ENCODE data around the gene ATRNL1. TPM values are rescaled to one million over a fixed set of nuclear protein-coding genes. Genes with fewer than 3 reads are reported as not detected.

Gene ATRNL1
- polyA plus RNA-seq, 1 of the 3 experiments (the other 2 are of a cell fraction): 0.67 TPM

DNA sequence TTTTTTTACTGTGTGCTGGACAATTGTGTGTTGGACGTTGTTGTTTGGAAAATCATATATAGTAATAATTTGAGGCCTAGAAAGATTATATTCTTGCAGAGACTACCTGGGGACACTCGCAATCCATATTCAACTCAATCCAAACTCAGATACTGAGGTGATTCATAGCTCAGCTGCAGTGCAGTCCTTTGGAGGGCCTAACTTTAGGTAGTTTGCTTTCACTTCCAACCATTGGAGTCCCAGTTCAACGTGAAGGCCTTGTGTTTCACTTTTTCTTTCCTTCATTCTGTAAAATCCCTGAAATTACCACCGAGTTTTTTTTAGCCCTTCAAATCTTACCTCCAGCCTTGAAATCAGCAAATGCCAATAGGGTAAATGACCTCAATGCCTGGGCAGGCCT lies 32.3 kb downstream of the ATRNL1 start:
- H3F3A ChIP-seq (replicated peaks; ENCODE audit: insufficient read depth): peaks cover 5% of the 10 kb centered on the region
- no peaks in the 10 kb centered on the region for H3K79me2 ChIP-seq (ENCODE audit: insufficient read depth)
- ChIA-PET CTCF (interaction anchor here (13.9 kb wide), 1 partner anchor 248 kb away, joined by 235 read pairs; no protein-coding TSS in a partner anchor), POLR2A (no interaction called here)
- TF ChIP-seq POLR2AphosphoS5 (IDR thresholded peaks at IDR 0.05; ENCODE audit: low read depth, low read length): no peak
- TF ChIP-seq RFX5 (IDR thresholded peaks at IDR 0.05; ENCODE audit: low read length): no peak
- no peak for TF ChIP-seq FOXM1 (IDR thresholded peaks at IDR 0.05; ENCODE audit: low read depth)
- TF ChIP-seq GABPA (IDR thresholded peaks at IDR 0.05; ENCODE audit: low read depth): no peak
- TF ChIP-seq SMC3 (IDR thresholded peaks at IDR 0.05; ENCODE audit: low read depth, low read length): no peak
- TF ChIP-seq EP300 (IDR thresholded peaks at IDR 0.05; ENCODE audit: borderline replicate concordance in 1 of 2, low read depth in 1 of 2, low read length in 1 of 2): no peak
- TF ChIP-seq, protein P1, sequence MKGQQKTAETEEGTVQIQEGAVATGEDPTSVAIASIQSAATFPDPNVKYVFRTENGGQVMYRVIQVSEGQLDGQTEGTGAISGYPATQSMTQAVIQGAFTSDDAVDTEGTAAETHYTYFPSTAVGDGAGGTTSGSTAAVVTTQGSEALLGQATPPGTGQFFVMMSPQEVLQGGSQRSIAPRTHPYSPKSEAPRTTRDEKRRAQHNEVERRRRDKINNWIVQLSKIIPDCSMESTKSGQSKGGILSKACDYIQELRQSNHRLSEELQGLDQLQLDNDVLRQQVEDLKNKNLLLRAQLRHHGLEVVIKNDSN (IDR thresholded peaks at IDR 0.05; ENCODE audit: borderline replicate concordance, low read depth): no peak
- TF ChIP-seq RXRA (IDR thresholded peaks at IDR 0.05; ENCODE audit: borderline replicate concordance, low read depth): no peak
- TF ChIP-seq YY1 (IDR thresholded peaks at IDR 0.05; ENCODE audit: low read depth): no peak
- no peak for TF ChIP-seq ELF1 (IDR thresholded peaks at IDR 0.05)
- no peak overlapping the region for H3K4me3 ChIP-seq (ENCODE audit: low read depth in 2 of 2, low read length in 1 of 2)
- no peaks in the 10 kb centered on the region for H3K27me3 ChIP-seq (ENCODE audit: insufficient read depth)
- no peak for DNase-seq
- no peak overlapping the region for H3K9ac ChIP-seq
- no peak overlapping the region for H3K4me2 ChIP-seq
- no peaks in the 10 kb centered on the region for H3K9me2 ChIP-seq
- no peak overlapping the region for H2AFZ ChIP-seq (ENCODE audit: low read depth)
- no peaks in the 10 kb centered on the region for H4K20me1 ChIP-seq (ENCODE audit: insufficient read depth)
- no peaks in the 10 kb centered on the region for H3K4me1 ChIP-seq (ENCODE audit: control insufficient read depth in 1 of 2, insufficient read depth in 2 of 2, low read depth in 1 of 2, low read length in 1 of 2)
- H3K36me3 ChIP-seq (replicated peaks in 1 of 2; ENCODE audit: control insufficient read depth in 1 of 2, insufficient read depth in 2 of 2, low read length in 1 of 2): no peaks in the 10 kb centered on the region
- H3K27ac ChIP-seq (ENCODE audit: low read depth in 2 of 2, low read length in 1 of 2): no peak overlapping the region
- WGBS (ENCODE audit: low lambda C conversion rate): 90% methylated on average over 4 of the region's 4 CpGs
- no peaks in the 10 kb centered on the region for H3K9me3 ChIP-seq

GRCh38 chr10:115129752-115130151 lies 36.6 kb downstream of the ATRNL1 start:
- Histone ChIP-seq H3F3A (replicated peaks; ENCODE audit: insufficient read depth) (peaks cover 5% of the 10 kb centered on the region), H3K4me1 (ENCODE audit: control insufficient read depth in 1 of 2, insufficient read depth in 2 of 2, low read depth in 1 of 2, low read length in 1 of 2) (no peaks in the 10 kb centered on the region), H3K9me2 (no peaks in the 10 kb centered on the region), H4K20me1 (ENCODE audit: insufficient read depth) (no peaks in the 10 kb centered on the region), H3K9ac (no peak overlapping the region), H3K79me2 (ENCODE audit: insufficient read depth) (no peaks in the 10 kb centered on the region), H3K4me2 (no peak overlapping the region), H3K4me3 (ENCODE audit: low read depth in 2 of 2, low read length in 1 of 2) (no peak overlapping the region), H3K27ac (ENCODE audit: low read depth in 2 of 2, low read length in 1 of 2) (no peak overlapping the region), H3K9me3 (no peaks in the 10 kb centered on the region), H2AFZ (ENCODE audit: low read depth) (no peak overlapping the region), H3K27me3 (ENCODE audit: insufficient read depth) (no peaks in the 10 kb centered on the region), H3K36me3 (replicated peaks in 1 of 2; ENCODE audit: control insufficient read depth in 1 of 2, insufficient read depth in 2 of 2, low read length in 1 of 2) (no peaks in the 10 kb centered on the region)
- ChIA-PET CTCF (interaction anchor here (0.7 to 13.9 kb wide), 27 partner anchors 10 to 825 kb away, joined by 3 to 235 read pairs (median 4); partner anchors contain the start of genes FHIP2A and TRUB1), POLR2A (interaction anchor here (1.0 kb wide), 1 partner anchor 192 kb away, joined by 3 read pairs; the partner anchor contains the start of gene TRUB1)
- DNase-seq: peak; percentile 13
- TF ChIP-seq SMC3 (IDR thresholded peaks at IDR 0.05; ENCODE audit: low read depth, low read length): peak; percentile 40; the same call in 1 of the 2 replicates
- TF ChIP-seq RAD21 (IDR thresholded peaks at IDR 0.05; ENCODE audit: low read length): peak; percentile 71
- no peak for TF ChIP-seq POLR2AphosphoS5 (IDR thresholded peaks at IDR 0.05; ENCODE audit: low read depth, low read length)
- TF ChIP-seq CTCF (IDR thresholded peaks at IDR 0.05): peak; percentile 64
